Tibial nerve (tissue), 4 donors: Measurements from ENCODE around the gene ERC2.

ENCODE experiments used
- EP300 ChIP-seq, 2 donors: sonication (generic); formaldehyde crosslinking; IDR thresholded peaks; one replicate each; pipeline ENCODE4 v1.6.1; 2017; ENCODE audit warnings: antibody characterized with exemption in 2 of 2, mild to moderate bottlenecking in 1 of 2
- TF ChIP-seq, protein P1 (sequence below), 5 experiments: fragments of 200-600 bp in 3 of 5; fragments of 450-650 bp in 2 of 5; sonication (generic) in 3 of 5; IDR thresholded peaks; one replicate each; pipeline ENCODE4 v1.5.1; 2016 to 2019; ENCODE audit warnings: antibody characterized with exemption in 5 of 5, mild to moderate bottlenecking in 3 of 5, moderate library complexity in 2 of 5

DNA sequence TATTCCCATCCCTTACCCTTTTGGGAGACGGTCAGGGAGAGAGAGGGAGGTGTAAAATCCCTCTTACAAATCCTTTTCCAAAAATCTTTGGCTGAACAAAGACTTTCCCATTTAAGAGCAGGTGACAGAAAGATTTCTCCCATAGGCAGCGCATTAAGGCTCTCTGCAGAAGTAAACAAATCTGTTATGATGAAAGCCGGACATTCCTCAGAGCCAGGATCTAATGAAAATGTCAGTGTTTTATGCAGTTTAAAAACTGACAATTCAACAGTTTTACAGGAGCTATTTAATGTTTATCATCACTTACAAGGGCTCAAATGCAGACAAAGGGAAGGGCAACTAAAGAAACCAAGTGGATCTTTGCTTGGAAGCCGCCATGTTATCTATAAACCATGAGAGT lies 872.8 kb downstream of the ERC2 start:
- TF ChIP-seq, protein P1, sequence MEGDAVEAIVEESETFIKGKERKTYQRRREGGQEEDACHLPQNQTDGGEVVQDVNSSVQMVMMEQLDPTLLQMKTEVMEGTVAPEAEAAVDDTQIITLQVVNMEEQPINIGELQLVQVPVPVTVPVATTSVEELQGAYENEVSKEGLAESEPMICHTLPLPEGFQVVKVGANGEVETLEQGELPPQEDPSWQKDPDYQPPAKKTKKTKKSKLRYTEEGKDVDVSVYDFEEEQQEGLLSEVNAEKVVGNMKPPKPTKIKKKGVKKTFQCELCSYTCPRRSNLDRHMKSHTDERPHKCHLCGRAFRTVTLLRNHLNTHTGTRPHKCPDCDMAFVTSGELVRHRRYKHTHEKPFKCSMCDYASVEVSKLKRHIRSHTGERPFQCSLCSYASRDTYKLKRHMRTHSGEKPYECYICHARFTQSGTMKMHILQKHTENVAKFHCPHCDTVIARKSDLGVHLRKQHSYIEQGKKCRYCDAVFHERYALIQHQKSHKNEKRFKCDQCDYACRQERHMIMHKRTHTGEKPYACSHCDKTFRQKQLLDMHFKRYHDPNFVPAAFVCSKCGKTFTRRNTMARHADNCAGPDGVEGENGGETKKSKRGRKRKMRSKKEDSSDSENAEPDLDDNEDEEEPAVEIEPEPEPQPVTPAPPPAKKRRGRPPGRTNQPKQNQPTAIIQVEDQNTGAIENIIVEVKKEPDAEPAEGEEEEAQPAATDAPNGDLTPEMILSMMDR (IDR thresholded peaks at IDR 0.05): no peak
- no peak for TF ChIP-seq EP300 (IDR thresholded peaks at IDR 0.05)
